Measurements from ENCODE around the gene ARHGAP19. TPM values are rescaled to one million over a fixed set of nuclear protein-coding genes. Genes with fewer than 3 reads are reported as not detected.

Gene ARHGAP19
- total and polyA plus RNA-seq, 2 donors (not counting 1 experiment from before 2014, with no cell fraction given): 5.6 to 7.4 TPM

DNA sequence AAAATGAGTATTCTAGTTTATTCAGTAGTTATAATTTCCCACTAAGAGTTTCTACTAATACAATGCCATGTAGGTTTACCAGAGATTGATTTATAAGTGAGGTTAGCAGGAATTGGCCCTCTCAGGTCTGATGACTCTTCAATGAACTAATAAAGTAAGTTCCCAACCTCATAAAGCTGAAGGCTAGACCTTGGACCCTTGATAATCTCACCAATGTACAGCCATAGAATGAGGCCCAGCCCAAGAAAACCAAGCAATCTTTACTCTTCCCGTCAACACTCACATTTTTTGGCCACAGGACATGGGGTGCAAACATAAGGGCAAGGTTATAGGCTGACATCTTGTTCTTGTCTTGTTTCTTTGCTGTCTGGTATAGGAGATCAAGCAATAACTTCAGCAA is 33.3 kb downstream of the ARHGAP19 start:
- Histone ChIP-seq H3K27ac (ENCODE audit: insufficient read depth, low read length) (no peak overlapping the region), H4K20me1 (ENCODE audit: control insufficient read depth, extremely low read depth, insufficient read depth, low read length) (no peaks in the 10 kb centered on the region), H3K9me3 (ENCODE audit: control insufficient read depth, insufficient read depth, low read depth, low read length) (no peaks in the 10 kb centered on the region), H3K4me3 (replicated peaks in 1 of 4; ENCODE audit: control extremely low read depth in 1 of 4, insufficient read depth in 1 of 4, low read depth in 3 of 4, low read length in 4 of 4) (no peak overlapping the region), H3K9ac (ENCODE audit: insufficient read depth, low read length) (no peak overlapping the region), H3K36me3 (ENCODE audit: control insufficient read depth, insufficient read depth, low read length) (peaks cover 1% of the 10 kb centered on the region), H3K79me2 (ENCODE audit: control insufficient read depth, insufficient read depth, low read length) (no peaks in the 10 kb centered on the region), H3K4me2 (ENCODE audit: extremely low read depth, insufficient read depth, low read length) (no peak overlapping the region), H3K4me1 (ENCODE audit: control insufficient read depth, extremely low read depth, insufficient read depth, low read length) (no peaks in the 10 kb centered on the region), H3K27me3 (ENCODE audit: control insufficient read depth, insufficient read depth, low read length) (no peaks in the 10 kb centered on the region), H2AFZ (ENCODE audit: low read length) (no peak overlapping the region)
- TF ChIP-seq CTCF (conservative IDR thresholded peaks at IDR 0.05 in 1 of 2, IDR thresholded peaks at IDR 0.05 in 1 of 2; ENCODE audit: low read depth in 1 of 2, low read length in 2 of 2): no peak
- no peak for DNase-seq (ENCODE audit: low read depth in 2 of 2)

- H2AFZ ChIP-seq (ENCODE audit: low read length): no peak overlapping the region
Measured at GRCh38 chr10:97256356-97256755, 36.1 kb downstream of the ARHGAP19 start.

DNA sequence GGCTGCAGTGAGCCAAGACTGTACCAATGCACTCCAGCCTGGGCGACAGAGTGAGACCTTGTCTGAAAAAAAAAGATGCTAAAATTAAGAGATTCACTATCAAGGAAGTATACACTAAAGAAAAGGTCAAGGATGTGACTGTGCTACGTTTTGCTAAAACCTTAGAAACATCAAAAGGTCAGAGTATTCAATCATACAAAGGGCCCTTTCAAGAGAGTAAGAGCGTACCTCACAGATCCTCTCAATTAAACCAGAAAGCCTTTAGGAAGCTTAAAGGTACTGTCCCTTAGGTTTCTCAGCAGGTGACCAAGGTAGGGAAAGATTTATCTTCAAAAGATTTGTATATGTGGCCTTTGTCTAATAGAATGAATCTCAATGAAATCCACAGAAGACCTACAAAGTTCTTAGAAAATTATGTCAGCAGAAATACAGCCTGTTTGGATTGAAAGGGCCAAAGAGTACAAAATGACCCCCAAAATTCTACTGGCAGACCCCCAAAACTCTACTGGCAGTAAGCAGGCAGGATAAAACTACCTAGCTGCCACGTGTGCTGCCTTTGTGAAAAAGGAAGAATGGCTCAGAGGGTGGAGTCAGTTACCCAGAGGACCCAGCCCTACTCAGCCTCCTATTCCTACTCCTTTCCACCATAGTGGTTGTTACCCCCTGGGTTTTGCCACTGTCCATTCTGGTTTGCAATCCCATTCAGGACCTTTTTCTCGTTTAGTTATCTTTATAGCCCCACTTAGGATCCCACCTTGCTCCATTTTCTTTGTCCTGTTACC is 36.7 kb downstream of the ARHGAP19 start:
- no peak overlapping the region for H2AFZ ChIP-seq (ENCODE audit: low read length)
- no peak overlapping the region for H3K27ac ChIP-seq (ENCODE audit: insufficient read depth, low read length)
- H3K4me2 ChIP-seq (ENCODE audit: extremely low read depth, insufficient read depth, low read length): no peak overlapping the region
- H3K9me3 ChIP-seq (ENCODE audit: control insufficient read depth, insufficient read depth, low read depth, low read length): no peaks in the 10 kb centered on the region
- H4K20me1 ChIP-seq (ENCODE audit: control insufficient read depth, extremely low read depth, insufficient read depth, low read length): no peaks in the 10 kb centered on the region
- H3K4me1 ChIP-seq (ENCODE audit: control insufficient read depth, extremely low read depth, insufficient read depth, low read length): no peaks in the 10 kb centered on the region
- no peak for TF ChIP-seq EZH2 (IDR thresholded peaks at IDR 0.05; ENCODE audit: low read length, missing control alignments)
- TF ChIP-seq CTCF (conservative IDR thresholded peaks at IDR 0.05 in 1 of 2, IDR thresholded peaks at IDR 0.05 in 1 of 2; ENCODE audit: low read depth in 1 of 2, low read length in 2 of 2): no peak
- no peak overlapping the region for H3K4me3 ChIP-seq (replicated peaks in 1 of 4; ENCODE audit: control extremely low read depth in 1 of 4, insufficient read depth in 1 of 4, low read depth in 3 of 4, low read length in 4 of 4)
- peaks cover 1% of the 10 kb centered on the region for H3K36me3 ChIP-seq (ENCODE audit: control insufficient read depth, insufficient read depth, low read length)
- DNase-seq (ENCODE audit: low read depth in 2 of 2): no peak
- H3K27me3 ChIP-seq (ENCODE audit: control insufficient read depth, insufficient read depth, low read length): no peaks in the 10 kb centered on the region
- H3K79me2 ChIP-seq (ENCODE audit: control insufficient read depth, insufficient read depth, low read length): no peaks in the 10 kb centered on the region
- H3K9ac ChIP-seq (ENCODE audit: insufficient read depth, low read length): no peak overlapping the region

More at GRCh38 chr10:97256356-97256755, 36.1 kb downstream of the ARHGAP19 start:
- TF ChIP-seq EZH2 (IDR thresholded peaks at IDR 0.05; ENCODE audit: low read length, missing control alignments) (no peak), CTCF (conservative IDR thresholded peaks at IDR 0.05 in 1 of 2, IDR thresholded peaks at IDR 0.05 in 1 of 2; ENCODE audit: low read depth in 1 of 2, low read length in 2 of 2) (no peak)
- H3K4me2 ChIP-seq (ENCODE audit: extremely low read depth, insufficient read depth, low read length): no peak overlapping the region
- no peak overlapping the region for H3K4me3 ChIP-seq (replicated peaks in 1 of 4; ENCODE audit: control extremely low read depth in 1 of 4, insufficient read depth in 1 of 4, low read depth in 3 of 4, low read length in 4 of 4)
- no peaks in the 10 kb centered on the region for H3K9me3 ChIP-seq (ENCODE audit: control insufficient read depth, insufficient read depth, low read depth, low read length)
- DNase-seq (ENCODE audit: low read depth in 2 of 2): no peak
- no peak overlapping the region for H3K9ac ChIP-seq (ENCODE audit: insufficient read depth, low read length)
- H3K27ac ChIP-seq (ENCODE audit: insufficient read depth, low read length): no peak overlapping the region
- no peaks in the 10 kb centered on the region for H4K20me1 ChIP-seq (ENCODE audit: control insufficient read depth, extremely low read depth, insufficient read depth, low read length)
- peaks cover 1% of the 10 kb centered on the region for H3K36me3 ChIP-seq (ENCODE audit: control insufficient read depth, insufficient read depth, low read length)
- H3K4me1 ChIP-seq (ENCODE audit: control insufficient read depth, extremely low read depth, insufficient read depth, low read length): no peaks in the 10 kb centered on the region
- no peaks in the 10 kb centered on the region for H3K27me3 ChIP-seq (ENCODE audit: control insufficient read depth, insufficient read depth, low read length)
- no peaks in the 10 kb centered on the region for H3K79me2 ChIP-seq (ENCODE audit: control insufficient read depth, insufficient read depth, low read length)
